ENCODE results near the gene KCNMA1. TPM values are rescaled to one million over a fixed set of nuclear protein-coding genes. Genes with fewer than 3 reads are reported as not detected.

KCNMA1 gene
- total RNA-seq, 4 donors from 2014 or later = 66.8 to 96.5 (median 78.9) TPM

DNA sequence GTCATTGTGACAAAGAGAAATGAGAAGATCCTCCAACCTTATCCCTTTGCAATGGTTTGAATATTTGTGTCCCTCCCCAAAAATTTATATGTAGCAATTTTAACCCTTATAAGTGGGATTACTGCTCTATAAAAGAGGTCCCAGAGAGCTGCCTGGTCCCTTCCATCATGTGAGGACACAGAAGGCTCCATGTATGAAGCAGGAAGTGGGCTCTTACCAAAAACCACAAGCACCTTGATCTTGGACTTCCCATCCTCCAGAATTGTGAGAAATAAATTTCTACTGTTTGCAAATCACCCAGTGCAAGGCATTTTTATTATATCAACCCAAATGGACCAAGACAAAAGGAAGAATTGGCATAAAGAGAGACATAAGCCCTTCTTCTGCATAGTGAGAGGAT, 95.7 kb downstream of the KCNMA1 start:
- no peak overlapping the region for H3K27ac ChIP-seq
- in situ Hi-C loops (cut with MboI; ENCODE audit: low sequenced_read_pairs in 4 of 4) (no loop called here), intact Hi-C loops (cut with DNase I; ENCODE audit: low total_unique reads) (no loop called here)
- no peaks in the 10 kb centered on the region for H3K36me3 ChIP-seq
- no peaks in the 10 kb centered on the region for H3K9me3 ChIP-seq
- no peaks in the 10 kb centered on the region for H3K27me3 ChIP-seq
- TF ChIP-seq, protein P1, sequence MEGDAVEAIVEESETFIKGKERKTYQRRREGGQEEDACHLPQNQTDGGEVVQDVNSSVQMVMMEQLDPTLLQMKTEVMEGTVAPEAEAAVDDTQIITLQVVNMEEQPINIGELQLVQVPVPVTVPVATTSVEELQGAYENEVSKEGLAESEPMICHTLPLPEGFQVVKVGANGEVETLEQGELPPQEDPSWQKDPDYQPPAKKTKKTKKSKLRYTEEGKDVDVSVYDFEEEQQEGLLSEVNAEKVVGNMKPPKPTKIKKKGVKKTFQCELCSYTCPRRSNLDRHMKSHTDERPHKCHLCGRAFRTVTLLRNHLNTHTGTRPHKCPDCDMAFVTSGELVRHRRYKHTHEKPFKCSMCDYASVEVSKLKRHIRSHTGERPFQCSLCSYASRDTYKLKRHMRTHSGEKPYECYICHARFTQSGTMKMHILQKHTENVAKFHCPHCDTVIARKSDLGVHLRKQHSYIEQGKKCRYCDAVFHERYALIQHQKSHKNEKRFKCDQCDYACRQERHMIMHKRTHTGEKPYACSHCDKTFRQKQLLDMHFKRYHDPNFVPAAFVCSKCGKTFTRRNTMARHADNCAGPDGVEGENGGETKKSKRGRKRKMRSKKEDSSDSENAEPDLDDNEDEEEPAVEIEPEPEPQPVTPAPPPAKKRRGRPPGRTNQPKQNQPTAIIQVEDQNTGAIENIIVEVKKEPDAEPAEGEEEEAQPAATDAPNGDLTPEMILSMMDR (IDR thresholded peaks at IDR 0.05 in 4 of 5, conservative IDR thresholded peaks at IDR 0.05 in 1 of 5) = no peak
- TF ChIP-seq POLR2A (IDR thresholded peaks at IDR 0.05) = no peak
- no peak for ATAC-seq
- H3K4me1 ChIP-seq = peaks cover 25 to 26% of the 10 kb centered on the region in 2 donors
- no peak overlapping the region for H3K4me3 ChIP-seq
- no peak for DNase-seq

DNA sequence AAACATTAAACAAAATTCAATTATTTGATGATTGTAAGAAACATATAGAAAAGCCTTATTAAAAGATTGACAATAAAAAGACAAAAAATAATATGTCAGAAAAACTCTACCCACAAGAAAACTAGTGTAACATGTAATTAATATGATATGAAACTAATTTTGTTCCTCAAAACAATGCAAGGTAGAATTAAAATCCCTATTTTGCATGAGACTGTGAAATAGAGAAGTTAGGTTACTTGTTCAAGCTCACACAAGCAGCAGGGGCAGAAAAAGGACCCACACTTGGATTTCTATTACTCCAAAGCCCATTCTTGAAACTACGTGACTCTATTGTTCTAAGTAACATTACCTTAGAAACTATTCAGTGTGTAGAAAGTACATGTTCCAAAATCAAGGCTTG, 96.4 kb downstream of the KCNMA1 start:
- TF ChIP-seq POLR2A (IDR thresholded peaks at IDR 0.05) = no peak
- ATAC-seq (no peak), DNase-seq (no peak)
- Histone ChIP-seq H3K4me3 (no peak overlapping the region), H3K9me3 (no peaks in the 10 kb centered on the region), H3K36me3 (no peaks in the 10 kb centered on the region), H3K27ac (no peak overlapping the region), H3K4me1 (peaks cover 19 to 20% of the 10 kb centered on the region in 2 donors), H3K27me3 (no peaks in the 10 kb centered on the region)
- intact Hi-C loops (cut with DNase I; ENCODE audit: low total_unique reads) (no loop called here), in situ Hi-C loops (cut with MboI; ENCODE audit: low sequenced_read_pairs in 4 of 4) (no loop called here)

DNA sequence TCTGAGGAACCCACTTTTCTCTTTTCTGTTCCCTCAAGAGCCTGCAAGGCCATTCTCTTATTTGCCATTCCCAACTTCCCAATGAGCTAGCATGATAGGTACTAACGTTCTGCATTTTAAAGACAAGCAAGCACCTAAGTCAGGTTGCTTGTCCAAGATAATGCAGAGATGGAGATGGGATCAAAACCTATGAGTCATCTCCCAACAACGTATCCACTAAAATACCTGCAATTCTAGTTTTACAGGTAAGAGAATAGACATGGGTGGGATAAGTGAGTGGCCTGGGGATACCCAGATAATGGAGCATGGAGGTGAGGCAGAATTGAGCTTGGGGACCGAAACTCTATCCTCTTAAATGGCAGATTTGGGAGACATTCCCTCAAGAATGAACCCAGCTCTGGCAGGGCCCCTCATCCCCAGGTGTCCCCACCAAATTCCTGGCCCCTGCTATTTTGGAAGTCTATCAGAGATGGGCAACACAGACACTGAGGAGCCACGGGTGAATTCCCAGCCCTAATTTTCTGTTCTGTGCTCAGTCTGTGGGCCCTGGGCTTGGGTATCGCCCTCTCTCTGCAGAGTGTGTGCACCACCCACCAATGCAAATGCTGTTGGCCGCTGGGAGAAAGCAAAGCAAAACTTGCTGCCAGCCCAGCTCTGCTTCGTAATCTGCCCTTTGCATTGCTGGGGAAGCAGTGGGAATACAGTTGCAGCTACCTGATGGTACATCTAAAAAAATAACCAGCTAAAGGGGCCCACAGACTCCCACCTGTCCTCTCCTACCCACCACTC, 98.3 kb downstream of the KCNMA1 start:
- peaks cover 9 to 13% of the 10 kb centered on the region in 2 donors for H3K4me1 ChIP-seq
- intact Hi-C loops (cut with DNase I; ENCODE audit: low total_unique reads) = no loop called here
- no peak for ATAC-seq

DNA sequence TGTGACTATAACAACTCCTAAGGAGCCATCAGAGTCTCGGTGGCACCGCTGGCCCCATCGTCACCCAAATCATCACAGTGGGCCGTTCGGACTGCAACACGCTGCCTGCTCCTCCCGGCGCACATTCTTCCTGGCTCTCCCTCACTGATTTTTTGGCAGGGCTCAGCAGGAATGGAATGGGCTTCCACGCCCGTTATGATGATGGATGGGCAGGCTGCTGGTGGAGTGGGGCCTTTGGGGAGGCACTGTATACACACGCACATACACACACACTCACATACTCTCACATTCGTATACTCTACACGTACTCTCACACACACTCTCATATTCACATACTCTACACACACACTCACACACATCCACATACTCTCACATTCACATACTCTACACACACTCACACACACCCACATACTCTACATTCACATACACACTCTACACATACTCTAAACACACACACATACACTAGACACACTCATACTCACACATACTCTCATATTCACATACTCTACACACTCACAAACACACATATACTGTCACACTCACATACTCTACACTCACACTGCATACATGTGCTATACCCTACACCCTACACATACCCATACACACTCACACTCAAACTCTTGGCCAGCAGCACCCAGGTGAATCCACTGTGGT, 99.8 kb downstream of the KCNMA1 start:
- H3K27ac ChIP-seq = peak overlapping the region in 3 of 4 donors; percentile 17 to 30 (median 28)
- intact Hi-C loops (cut with DNase I; ENCODE audit: low total_unique reads) (no loop called here), in situ Hi-C loops (cut with MboI; ENCODE audit: low sequenced_read_pairs in 4 of 4) (no loop called here)
- H3K36me3 ChIP-seq = no peaks in the 10 kb centered on the region
- peaks cover 22 to 28% of the 10 kb centered on the region in 2 donors for H3K4me1 ChIP-seq
- no peaks in the 10 kb centered on the region for H3K27me3 ChIP-seq
- DNase-seq (no peak), ATAC-seq (no peak)
- H3K9me3 ChIP-seq = no peaks in the 10 kb centered on the region
- TF ChIP-seq, protein P1 (IDR thresholded peaks at IDR 0.05 in 4 of 5, conservative IDR thresholded peaks at IDR 0.05 in 1 of 5) = no peak
- TF ChIP-seq POLR2A (IDR thresholded peaks at IDR 0.05) = no peak
- H3K4me3 ChIP-seq = no peak overlapping the region

More for the DNA sequence above, 98.3 kb downstream of the KCNMA1 start:
- Histone ChIP-seq H3K27ac (no peak overlapping the region), H3K36me3 (no peaks in the 10 kb centered on the region), H3K27me3 (no peaks in the 10 kb centered on the region), H3K4me3 (no peak overlapping the region), H3K9me3 (no peaks in the 10 kb centered on the region)
- DNase-seq = no peak
- in situ Hi-C loops (cut with MboI; ENCODE audit: low sequenced_read_pairs in 4 of 4) = no loop called here
- TF ChIP-seq, protein P1 (IDR thresholded peaks at IDR 0.05 in 4 of 5, conservative IDR thresholded peaks at IDR 0.05 in 1 of 5) = no peak
- TF ChIP-seq POLR2A (IDR thresholded peaks at IDR 0.05) = no peak

DNA sequence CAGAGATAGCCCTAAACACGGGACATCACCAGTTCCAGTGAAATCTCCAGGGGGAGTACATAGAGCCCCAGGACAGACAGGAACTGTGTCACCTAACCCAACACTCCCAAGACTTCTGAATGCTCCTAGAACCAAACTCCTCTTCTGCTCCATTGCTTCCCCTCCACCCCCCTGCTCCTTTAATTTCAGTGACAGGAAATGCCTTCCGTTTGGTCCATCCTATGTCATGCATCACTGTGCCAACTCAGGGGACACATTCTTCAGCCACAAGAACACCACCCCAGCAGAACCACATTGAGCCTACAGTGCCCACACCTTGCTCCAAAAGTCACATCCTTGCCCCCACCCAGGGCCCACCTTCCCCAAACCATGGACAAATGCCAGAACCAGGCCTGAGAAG, 100.5 kb downstream of the KCNMA1 start:
- intact Hi-C loops (cut with DNase I; ENCODE audit: low total_unique reads) (no loop called here), in situ Hi-C loops (cut with MboI; ENCODE audit: low sequenced_read_pairs in 4 of 4) (no loop called here)
- TF ChIP-seq, protein P1 (IDR thresholded peaks at IDR 0.05 in 4 of 5, conservative IDR thresholded peaks at IDR 0.05 in 1 of 5) = no peak
- no peak for TF ChIP-seq POLR2A (IDR thresholded peaks at IDR 0.05)
- Histone ChIP-seq H3K4me1 (peaks cover 30 to 36% of the 10 kb centered on the region in 2 donors), H3K27ac (peak overlapping the region in 2 of 4 donors; percentile 17 to 28), H3K9me3 (no peaks in the 10 kb centered on the region), H3K27me3 (no peaks in the 10 kb centered on the region), H3K4me3 (no peak overlapping the region), H3K36me3 (no peaks in the 10 kb centered on the region)
- ATAC-seq (no peak), DNase-seq (no peak)
